Measurements from ENCODE around the gene SNRK. TPM values are rescaled to one million over a fixed set of nuclear protein-coding genes. Genes with fewer than 3 reads are reported as not detected.
A peak's percentile ranks its signal among the peaks of the same experiment; 100 is the strongest.

SNRK gene
- polyA plus RNA-seq, 3 donors: 12.8 to 19.7 (median 16.1) TPM

DNA sequence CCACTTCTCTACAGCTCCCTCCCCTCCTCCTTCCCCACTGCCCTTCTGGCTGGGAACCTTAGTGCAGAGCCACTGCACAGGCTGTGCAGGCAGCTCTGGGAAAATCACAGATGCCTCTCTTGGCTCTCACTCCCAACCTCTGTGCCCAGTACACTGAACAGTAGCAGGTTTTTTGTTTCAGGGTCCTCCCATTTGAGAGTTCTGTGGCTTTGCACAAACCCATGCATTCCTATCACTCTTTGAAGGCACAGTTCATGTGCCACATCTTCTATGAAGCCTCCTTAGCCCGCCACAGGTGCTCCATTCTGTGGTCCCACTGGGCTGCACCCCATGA, 103.9 kb downstream of the SNRK start:
- Histone ChIP-seq H3K4me3 (replicated peaks in 1 of 3; ENCODE audit: low read depth in 2 of 3, low read length in 3 of 3) (peak overlapping the region in 1 of 3 experiments; percentile 38), H3K79me2 (ENCODE audit: insufficient read depth, low read length) (no peaks in the 10 kb centered on the region), H3K4me1 (ENCODE audit: control insufficient read depth in 1 of 2, insufficient read depth in 2 of 2, low read length in 2 of 2) (peaks cover 17 to 20% of the 10 kb centered on the region in 2 donors), H3K36me3 (replicated peaks in 1 of 2; ENCODE audit: control insufficient read depth in 1 of 2, insufficient read depth in 2 of 2, low read length in 2 of 2) (no peaks in the 10 kb centered on the region), H3K9me3 (replicated peaks in 1 of 2; ENCODE audit: control insufficient read depth in 1 of 2, insufficient read depth in 1 of 2, low read length in 2 of 2) (no peaks in the 10 kb centered on the region), H3K27me3 (ENCODE audit: control insufficient read depth in 2 of 2, insufficient read depth in 2 of 2, low read length in 2 of 2) (no peaks in the 10 kb centered on the region), H3K27ac (ENCODE audit: low read depth in 1 of 2, low read length in 2 of 2) (peak overlapping the region; percentile 75 to 97), H2AFZ (ENCODE audit: insufficient read depth, low read depth, low read length, poor library complexity, severe bottlenecking) (peak overlapping the region; percentile 2), H4K20me1 (ENCODE audit: insufficient read depth, low read length) (no peaks in the 10 kb centered on the region), H3K4me2 (replicated peaks; ENCODE audit: extremely low read depth, low read length, poor library complexity, severe bottlenecking) (peak overlapping the region; percentile 34), H3K9ac (ENCODE audit: insufficient read depth, low read length, poor library complexity, severe bottlenecking) (peak overlapping the region; percentile 46)
- Mint-ChIP-seq H3K27me3 (ENCODE audit: low read depth in 3 of 3) (peaks cover 0 to 5% (median 0%) of the 10 kb centered on the region in 3 donors), H3K36me3 (peaks cover 14 to 26% of the 10 kb centered on the region in 2 donors), H3K9me3 (peaks cover 0 to 10% (median 3%) of the 10 kb centered on the region in 7 donors), H3K27ac (peak overlapping the region; percentile 93 to 99 (median 98)), H3K4me3 (peak overlapping the region; percentile 40 to 69), H3K4me1 (peaks cover 26% of the 10 kb centered on the region)
- no peak for DNase-seq
- TF ChIP-seq, protein P1, sequence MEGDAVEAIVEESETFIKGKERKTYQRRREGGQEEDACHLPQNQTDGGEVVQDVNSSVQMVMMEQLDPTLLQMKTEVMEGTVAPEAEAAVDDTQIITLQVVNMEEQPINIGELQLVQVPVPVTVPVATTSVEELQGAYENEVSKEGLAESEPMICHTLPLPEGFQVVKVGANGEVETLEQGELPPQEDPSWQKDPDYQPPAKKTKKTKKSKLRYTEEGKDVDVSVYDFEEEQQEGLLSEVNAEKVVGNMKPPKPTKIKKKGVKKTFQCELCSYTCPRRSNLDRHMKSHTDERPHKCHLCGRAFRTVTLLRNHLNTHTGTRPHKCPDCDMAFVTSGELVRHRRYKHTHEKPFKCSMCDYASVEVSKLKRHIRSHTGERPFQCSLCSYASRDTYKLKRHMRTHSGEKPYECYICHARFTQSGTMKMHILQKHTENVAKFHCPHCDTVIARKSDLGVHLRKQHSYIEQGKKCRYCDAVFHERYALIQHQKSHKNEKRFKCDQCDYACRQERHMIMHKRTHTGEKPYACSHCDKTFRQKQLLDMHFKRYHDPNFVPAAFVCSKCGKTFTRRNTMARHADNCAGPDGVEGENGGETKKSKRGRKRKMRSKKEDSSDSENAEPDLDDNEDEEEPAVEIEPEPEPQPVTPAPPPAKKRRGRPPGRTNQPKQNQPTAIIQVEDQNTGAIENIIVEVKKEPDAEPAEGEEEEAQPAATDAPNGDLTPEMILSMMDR (IDR thresholded peaks at IDR 0.05): no peak
- WGBS (ENCODE audit: insufficient coverage): 100% methylated on average over 1 of the region's 1 CpG
- intact Hi-C loops (cut with micrococcal nuclease): no loop called here

DNA sequence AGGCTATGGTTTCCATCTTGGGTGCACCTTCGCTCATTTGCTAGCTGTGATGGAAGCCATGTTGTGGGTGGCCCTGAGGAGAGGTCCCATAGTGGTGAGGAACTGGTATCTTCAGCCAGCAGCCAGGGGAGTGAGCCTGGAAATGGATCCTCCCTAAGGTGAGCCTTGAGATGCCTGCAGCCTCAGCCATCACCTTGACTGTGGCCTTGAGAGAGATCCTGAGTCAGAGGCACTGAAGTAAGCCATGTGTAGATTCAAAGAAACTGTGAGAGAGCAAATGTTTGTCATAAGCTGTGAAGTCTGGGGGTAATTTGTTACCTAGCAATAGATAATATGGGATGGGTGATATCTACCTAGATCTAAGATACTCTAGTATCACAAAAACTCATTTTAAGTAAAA, 105.3 kb downstream of the SNRK start:
- Histone ChIP-seq H3K36me3 (replicated peaks in 1 of 2; ENCODE audit: control insufficient read depth in 1 of 2, insufficient read depth in 2 of 2, low read length in 2 of 2) (no peaks in the 10 kb centered on the region), H3K9ac (ENCODE audit: insufficient read depth, low read length, poor library complexity, severe bottlenecking) (no peak overlapping the region), H3K4me1 (ENCODE audit: control insufficient read depth in 1 of 2, insufficient read depth in 2 of 2, low read length in 2 of 2) (peaks cover 17 to 20% of the 10 kb centered on the region in 2 donors), H3K4me2 (replicated peaks; ENCODE audit: extremely low read depth, low read length, poor library complexity, severe bottlenecking) (no peak overlapping the region), H3K4me3 (replicated peaks in 1 of 3; ENCODE audit: low read depth in 2 of 3, low read length in 3 of 3) (no peak overlapping the region), H2AFZ (ENCODE audit: insufficient read depth, low read depth, low read length, poor library complexity, severe bottlenecking) (no peak overlapping the region), H3K27ac (ENCODE audit: low read depth in 1 of 2, low read length in 2 of 2) (no peak overlapping the region), H3K9me3 (replicated peaks in 1 of 2; ENCODE audit: control insufficient read depth in 1 of 2, insufficient read depth in 1 of 2, low read length in 2 of 2) (no peaks in the 10 kb centered on the region), H4K20me1 (ENCODE audit: insufficient read depth, low read length) (no peaks in the 10 kb centered on the region), H3K27me3 (ENCODE audit: control insufficient read depth in 2 of 2, insufficient read depth in 2 of 2, low read length in 2 of 2) (no peaks in the 10 kb centered on the region), H3K79me2 (ENCODE audit: insufficient read depth, low read length) (no peaks in the 10 kb centered on the region)
- Mint-ChIP-seq H3K36me3 (peaks cover 14 to 21% of the 10 kb centered on the region in 2 donors), H3K9me3 (peaks cover 0 to 2% (median 0%) of the 10 kb centered on the region in 7 donors), H3K27ac (peak overlapping the region in 4 of 7 donors; percentile 17 to 75 (median 49)), H3K4me3 (no peak overlapping the region), H3K27me3 (ENCODE audit: low read depth in 3 of 3) (peaks cover 0 to 5% (median 0%) of the 10 kb centered on the region in 3 donors), H3K4me1 (peaks cover 24% of the 10 kb centered on the region)
- 100% methylated on average over 1 of the region's 1 CpG for whole genome bisulfite sequencing (ENCODE audit: insufficient coverage)
- TF ChIP-seq, protein P1 (IDR thresholded peaks at IDR 0.05): no peak
- intact Hi-C loops (cut with micrococcal nuclease): no loop called here
- no peak for DNase-seq

Measured in CD14-positive monocyte (primary cell).